ENCODE results near the gene PSPN.

The PSPN gene, protein sequence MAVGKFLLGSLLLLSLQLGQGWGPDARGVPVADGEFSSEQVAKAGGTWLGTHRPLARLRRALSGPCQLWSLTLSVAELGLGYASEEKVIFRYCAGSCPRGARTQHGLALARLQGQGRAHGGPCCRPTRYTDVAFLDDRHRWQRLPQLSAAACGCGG

DNA sequence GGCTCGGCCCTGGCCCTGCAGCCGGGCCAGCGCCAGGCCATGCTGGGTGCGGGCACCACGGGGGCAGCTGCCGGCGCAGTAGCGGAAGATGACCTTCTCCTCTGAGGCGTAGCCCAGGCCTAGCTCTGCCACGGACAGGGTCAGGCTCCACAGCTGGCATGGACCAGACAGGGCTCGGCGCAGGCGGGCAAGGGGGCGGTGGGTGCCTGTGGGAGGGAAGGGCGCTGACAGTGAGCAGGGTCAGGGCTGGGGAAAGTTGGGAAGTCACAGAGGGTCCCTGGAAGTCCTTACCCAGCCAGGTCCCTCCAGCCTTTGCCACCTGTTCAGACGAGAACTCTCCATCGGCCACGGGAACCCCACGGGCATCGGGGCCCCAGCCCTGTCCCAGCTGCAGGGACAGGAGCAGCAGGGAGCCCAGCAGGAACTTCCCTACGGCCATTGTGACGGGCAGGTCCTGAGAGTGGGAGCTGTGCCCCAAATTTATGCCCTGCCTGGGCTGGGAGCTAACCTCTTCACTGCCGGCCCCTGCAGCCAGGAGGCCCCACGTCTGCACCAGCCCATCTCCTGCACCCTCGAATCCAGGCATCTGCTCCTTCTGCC is at the start of gene PSPN:
Gene PSPN, minus strand, starts transcription at position 523 of the 600 bp plus-strand sequence. Its CDS starts 84 bp downstream, at position 439.
- H3K4me3 Mint-ChIP-seq = no peak within 1 kb of the TSS
- peaks cover 8% of the 10 kb centered on the region for H3K36me3 Mint-ChIP-seq (ENCODE audit: low read depth)
- no peak within 1 kb of the TSS for H3K27ac Mint-ChIP-seq
- no peak for DNase-seq
- H3K9me3 Mint-ChIP-seq = no peaks in the 10 kb centered on the region
- H3K27me3 Mint-ChIP-seq = no peaks in the 10 kb centered on the region
- no peak for ATAC-seq
- peaks cover 13% of the 10 kb centered on the region for H3K4me1 Mint-ChIP-seq

DNA sequence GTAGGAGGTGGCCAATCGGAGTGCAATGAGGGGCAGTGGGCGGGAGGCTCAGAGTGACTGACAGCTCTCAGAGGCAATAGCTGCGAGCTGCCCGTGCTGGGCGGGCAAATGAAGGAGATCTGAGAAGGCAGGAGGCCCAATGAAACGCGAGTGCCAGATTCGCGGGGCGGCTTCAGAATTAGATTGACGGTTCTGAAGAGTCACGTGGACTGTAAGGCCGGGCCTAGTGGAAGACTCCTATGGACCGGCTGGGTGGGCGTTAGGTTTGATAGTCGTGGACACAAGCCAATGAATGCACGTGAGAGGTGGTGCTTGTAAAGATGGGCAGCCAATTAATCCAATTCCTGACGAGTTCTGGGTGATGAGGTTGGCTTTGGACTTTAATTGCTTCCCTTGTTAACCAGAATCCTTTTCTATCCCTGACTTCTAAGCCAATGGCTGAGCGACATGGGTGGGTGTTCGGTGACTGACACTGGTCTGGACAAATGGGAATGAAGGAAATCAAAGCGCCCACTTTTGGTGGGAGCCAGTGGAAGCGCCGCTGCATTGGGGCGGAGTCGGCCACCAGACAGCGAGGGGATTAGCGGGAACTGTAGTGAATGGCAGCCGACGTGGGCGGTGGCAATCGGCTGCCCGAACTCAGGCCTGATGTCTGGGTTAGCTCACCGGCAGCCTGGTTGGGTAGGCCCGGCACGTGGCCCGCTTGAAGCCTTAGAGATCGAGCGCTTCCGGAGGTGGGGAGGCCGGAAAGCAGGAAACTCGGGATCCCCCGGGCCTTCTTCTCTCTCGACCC is 49.4 kb upstream of the PSPN start:
- peak overlapping the region; percentile 57 for H3K4me3 Mint-ChIP-seq
- no peaks in the 10 kb centered on the region for H3K27me3 Mint-ChIP-seq
- H3K9me3 Mint-ChIP-seq = no peaks in the 10 kb centered on the region
- peak; percentile 98 for DNase-seq
- H3K27ac Mint-ChIP-seq = peak overlapping the region; percentile 92
- ATAC-seq = peak; percentile 92
- H3K36me3 Mint-ChIP-seq (ENCODE audit: low read depth) = peaks cover 28% of the 10 kb centered on the region
- peaks cover 33% of the 10 kb centered on the region for H3K4me1 Mint-ChIP-seq

DNA sequence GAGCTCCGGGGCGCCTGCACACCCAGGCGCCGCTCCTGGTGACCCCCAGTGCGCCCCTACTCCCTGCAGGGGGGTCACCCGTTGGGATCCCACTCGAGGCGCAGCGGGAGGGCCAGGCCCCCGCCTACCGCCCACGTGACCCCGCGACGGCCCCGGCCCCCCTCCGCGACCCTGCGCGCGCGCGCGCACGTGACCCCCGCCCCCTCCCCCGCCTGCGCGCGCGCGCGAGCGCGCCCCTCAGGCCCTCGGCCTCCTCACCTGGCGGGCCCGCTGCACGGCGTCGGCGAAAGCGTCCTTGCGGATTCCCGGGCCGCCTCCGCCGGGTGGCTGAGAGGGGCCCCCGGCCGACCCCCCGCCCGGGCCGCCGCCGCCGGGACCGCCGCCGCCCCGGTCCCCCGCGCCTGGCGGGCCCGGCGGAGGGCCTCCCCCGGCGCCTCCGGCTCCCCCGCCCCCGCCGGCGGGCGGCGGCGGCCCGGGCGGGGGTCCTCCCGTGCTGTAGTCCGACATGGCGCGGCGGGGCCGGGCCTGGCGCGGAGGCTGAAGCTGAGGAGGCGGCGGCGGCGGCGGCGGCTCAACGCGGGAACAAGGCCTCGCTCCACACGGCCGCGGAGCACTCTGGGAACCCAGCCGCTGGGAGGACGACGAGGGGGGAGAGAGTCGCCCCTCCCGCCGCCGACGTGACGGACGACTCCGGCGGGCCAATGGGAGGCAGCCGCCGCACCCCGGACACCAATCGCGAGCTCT is 48.6 kb upstream of the PSPN start, which contains the start of gene KHSRP:
Gene KHSRP, minus strand, starts transcription at position 617 of the 744 bp plus-strand sequence. Its CDS starts 110 bp downstream, at position 507.
- H3K4me1 Mint-ChIP-seq = peaks cover 29% of the 10 kb centered on the region
- peak within 1 kb of the TSS; percentile 92 for H3K27ac Mint-ChIP-seq
- no peak for ATAC-seq
- peak within 1 kb of the TSS; percentile 93 for H3K4me3 Mint-ChIP-seq
- no peaks in the 10 kb centered on the region for H3K27me3 Mint-ChIP-seq
- peaks cover 33% of the 10 kb centered on the region for H3K36me3 Mint-ChIP-seq (ENCODE audit: low read depth)
- DNase-seq = peak; percentile 48
- H3K9me3 Mint-ChIP-seq = no peaks in the 10 kb centered on the region

DNA sequence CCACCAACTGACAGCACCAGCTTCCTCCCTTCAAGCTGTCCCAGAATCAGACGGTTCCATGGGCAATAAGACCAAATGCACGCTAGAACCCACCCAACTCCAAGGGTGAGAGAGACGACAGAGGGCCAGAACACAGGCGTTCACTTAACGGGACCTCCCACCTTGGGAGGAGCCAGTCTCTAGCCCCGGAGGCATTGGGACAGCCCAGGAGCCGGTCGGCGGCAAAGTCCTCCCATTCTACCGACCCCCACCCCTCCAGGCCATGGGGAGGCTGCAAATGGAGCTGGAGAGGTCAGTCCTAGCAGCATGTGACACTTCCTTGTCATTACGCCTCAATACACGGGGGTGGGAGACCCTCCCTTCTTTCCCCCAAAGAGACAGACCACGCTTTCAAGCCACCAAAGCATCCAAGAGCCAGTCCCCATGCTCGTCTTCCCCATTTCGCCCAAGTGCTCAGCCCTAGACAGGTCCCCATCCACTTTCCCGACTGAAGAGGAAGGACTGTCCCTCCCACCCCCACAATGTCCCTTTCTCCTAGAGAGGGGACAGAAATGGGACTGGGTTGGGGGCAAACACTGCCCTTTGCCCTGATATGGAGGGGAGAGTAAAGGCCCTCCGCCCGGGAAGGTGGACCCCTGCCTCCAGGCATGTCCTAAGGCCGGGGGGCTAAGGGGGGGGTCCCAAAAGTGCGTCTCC is 47.9 kb upstream of the PSPN start:
- H3K4me3 Mint-ChIP-seq = peak overlapping the region; percentile 93
- H3K9me3 Mint-ChIP-seq = no peaks in the 10 kb centered on the region
- peaks cover 29% of the 10 kb centered on the region for H3K4me1 Mint-ChIP-seq
- H3K36me3 Mint-ChIP-seq (ENCODE audit: low read depth) = peaks cover 39% of the 10 kb centered on the region
- H3K27ac Mint-ChIP-seq = peak overlapping the region; percentile 88
- H3K27me3 Mint-ChIP-seq = no peaks in the 10 kb centered on the region
- peak; percentile 53 for DNase-seq
- ATAC-seq = no peak

DNA sequence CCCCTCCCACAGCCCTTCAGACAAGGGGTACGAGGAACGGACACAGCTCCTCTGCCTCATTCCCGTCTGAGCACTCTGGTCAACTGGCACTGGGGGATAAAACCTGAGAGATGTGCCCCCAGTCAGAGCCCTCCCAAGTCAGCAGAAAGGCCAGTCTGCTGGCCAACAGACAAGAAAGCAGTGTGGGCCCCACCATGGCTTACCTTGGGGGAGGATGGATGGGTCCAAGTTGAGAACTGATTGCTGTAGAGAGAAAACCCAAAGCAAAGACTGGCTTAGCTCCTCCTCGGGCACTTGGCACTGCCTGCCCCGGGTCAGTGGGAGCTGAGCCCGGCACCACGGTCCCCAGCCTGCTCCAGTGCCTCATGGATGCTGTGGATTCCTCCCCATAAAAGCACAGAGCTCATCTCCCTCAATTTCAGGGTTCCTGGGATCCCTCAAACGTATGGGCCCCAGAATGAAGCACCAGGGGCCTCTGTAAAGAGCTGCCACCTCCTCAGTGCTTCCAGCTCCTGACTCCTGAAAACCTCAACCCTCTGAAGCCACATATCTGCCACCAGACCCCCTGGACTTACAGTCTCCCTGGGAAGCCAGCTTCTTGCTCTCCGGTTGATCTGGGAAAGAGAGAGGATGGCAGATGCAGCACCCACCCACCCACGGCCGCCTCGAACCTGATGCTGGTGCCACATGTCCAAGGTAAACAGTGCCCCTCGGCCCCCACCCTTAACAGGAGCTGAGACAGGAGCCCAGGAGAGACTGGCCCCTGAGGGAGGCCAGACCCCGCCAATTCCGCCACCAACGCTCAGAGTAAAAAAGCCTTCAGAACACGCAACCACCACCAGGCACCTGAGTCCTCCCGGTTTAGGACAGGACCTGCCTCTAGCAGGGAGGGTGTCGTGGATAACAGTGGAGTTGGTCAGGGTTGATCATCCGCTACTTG is 45.6 kb upstream of the PSPN start:
- H3K27me3 Mint-ChIP-seq = no peaks in the 10 kb centered on the region
- H3K27ac Mint-ChIP-seq = no peak overlapping the region
- DNase-seq (no peak), ATAC-seq (no peak)
- H3K4me1 Mint-ChIP-seq = peaks cover 29% of the 10 kb centered on the region
- no peaks in the 10 kb centered on the region for H3K9me3 Mint-ChIP-seq
- H3K4me3 Mint-ChIP-seq = no peak overlapping the region
- peaks cover 50% of the 10 kb centered on the region for H3K36me3 Mint-ChIP-seq (ENCODE audit: low read depth)

DNA sequence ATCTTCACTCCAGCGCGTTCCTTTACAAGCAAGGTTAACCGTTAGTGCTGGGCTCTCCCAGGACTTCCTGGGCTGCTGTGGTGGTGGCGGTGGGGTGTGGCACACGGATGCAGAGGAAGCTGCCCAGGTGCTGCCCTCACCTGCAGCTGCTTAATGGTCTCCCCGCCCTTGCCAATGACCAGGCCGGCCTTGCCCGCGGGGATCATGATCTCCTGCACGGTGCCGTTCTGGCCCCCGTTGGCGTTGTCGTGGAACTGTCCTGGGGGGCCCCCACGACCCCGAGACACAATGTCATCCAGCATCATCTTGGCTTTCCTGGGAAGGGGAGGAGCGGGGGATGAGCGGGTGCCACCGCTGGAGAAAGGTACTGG is 42.8 kb upstream of the PSPN start:
- Mint-ChIP-seq H3K4me1 (peaks cover 17% of the 10 kb centered on the region), H3K4me3 (no peak overlapping the region), H3K27me3 (no peaks in the 10 kb centered on the region), H3K9me3 (no peaks in the 10 kb centered on the region), H3K36me3 (ENCODE audit: low read depth) (peaks cover 58% of the 10 kb centered on the region), H3K27ac (no peak overlapping the region)
- DNase-seq = no peak
- no peak for ATAC-seq

DNA sequence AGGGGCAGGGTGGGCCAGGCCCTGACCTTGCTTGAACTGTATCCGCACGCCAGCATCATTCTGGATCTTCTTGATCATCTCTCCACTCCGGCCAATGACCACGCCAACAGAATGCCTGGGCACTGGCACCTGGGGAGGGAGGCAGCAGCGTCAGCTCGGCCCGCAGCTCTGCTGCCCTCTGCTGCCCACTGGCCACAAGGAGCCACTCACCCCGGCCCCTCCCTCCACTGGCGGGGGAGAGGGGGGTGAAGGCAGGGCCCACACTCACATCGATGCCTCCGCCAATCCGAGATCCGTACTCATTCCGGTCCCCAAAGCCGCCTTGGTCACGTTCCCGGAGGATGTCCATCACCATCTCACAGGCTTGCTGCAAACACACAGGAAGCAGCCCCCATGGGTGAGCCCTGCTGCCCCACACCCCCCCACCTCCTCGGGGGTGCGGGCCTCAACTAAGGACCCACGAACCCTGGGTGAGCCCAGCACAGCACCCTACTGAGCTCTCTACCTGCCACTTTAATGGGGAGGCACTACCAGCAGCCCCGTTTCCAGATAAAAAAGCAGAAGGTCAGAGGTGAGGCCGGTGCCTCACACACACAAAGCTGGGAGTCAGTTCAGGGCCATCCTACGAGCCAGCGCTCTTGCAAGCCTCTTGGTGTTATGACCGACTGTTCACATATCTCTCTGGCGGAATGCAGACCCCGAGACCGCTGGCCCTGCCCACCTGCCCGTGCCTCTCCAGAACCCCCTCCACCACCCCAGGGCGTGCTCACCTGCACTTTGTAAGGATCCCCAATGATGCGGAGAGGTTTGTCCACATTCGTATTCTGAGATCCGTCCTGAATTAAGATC is 42.2 kb upstream of the PSPN start:
- Mint-ChIP-seq H3K36me3 (ENCODE audit: low read depth) (peaks cover 54% of the 10 kb centered on the region), H3K27ac (no peak overlapping the region), H3K9me3 (no peaks in the 10 kb centered on the region), H3K27me3 (no peaks in the 10 kb centered on the region), H3K4me3 (no peak overlapping the region), H3K4me1 (peaks cover 11% of the 10 kb centered on the region)
- DNase-seq = no peak
- ATAC-seq = no peak

DNA sequence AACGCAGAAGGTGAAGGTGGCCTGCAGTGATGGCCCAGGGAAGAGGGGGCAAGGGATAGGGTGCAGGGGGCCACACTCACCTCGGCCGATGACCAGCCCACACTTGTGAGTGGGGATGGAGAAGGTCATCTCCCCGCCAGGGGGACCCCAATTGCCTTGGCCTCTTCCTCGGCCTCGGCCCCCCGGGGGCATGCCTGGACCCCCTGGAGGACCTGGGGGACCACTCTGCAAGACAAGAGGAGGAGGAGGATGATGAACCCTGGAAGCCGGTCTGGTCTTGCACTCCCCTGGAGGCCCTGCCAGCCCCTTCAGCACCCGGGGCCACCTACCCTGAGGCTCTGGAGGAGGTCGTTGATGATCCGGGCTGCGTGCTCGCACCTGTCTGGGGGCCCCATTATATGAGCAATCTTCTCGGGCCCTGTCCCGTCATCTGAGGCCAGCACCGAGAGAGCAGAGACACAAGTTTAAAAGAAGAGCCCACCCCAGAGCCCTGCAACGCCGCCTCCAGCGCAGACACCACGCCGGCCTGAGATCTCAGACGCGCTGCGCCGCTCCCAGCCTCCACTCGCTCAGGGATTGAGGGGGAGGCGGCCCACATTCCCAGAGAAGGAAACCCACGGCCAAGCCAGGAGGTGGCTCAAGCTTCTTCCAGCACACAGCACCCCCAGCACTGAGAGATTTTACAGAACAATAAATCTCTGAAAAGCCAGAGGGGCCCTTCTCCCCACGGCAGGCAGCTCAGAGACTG is 41.1 kb upstream of the PSPN start:
- no peak overlapping the region for H3K4me3 Mint-ChIP-seq
- no peaks in the 10 kb centered on the region for H3K9me3 Mint-ChIP-seq
- DNase-seq (no peak), ATAC-seq (no peak)
- H3K36me3 Mint-ChIP-seq (ENCODE audit: low read depth) = peaks cover 45% of the 10 kb centered on the region
- H3K27me3 Mint-ChIP-seq = no peaks in the 10 kb centered on the region
- H3K4me1 Mint-ChIP-seq = peaks cover under 1% of the 10 kb centered on the region
- H3K27ac Mint-ChIP-seq = no peak overlapping the region

DNA sequence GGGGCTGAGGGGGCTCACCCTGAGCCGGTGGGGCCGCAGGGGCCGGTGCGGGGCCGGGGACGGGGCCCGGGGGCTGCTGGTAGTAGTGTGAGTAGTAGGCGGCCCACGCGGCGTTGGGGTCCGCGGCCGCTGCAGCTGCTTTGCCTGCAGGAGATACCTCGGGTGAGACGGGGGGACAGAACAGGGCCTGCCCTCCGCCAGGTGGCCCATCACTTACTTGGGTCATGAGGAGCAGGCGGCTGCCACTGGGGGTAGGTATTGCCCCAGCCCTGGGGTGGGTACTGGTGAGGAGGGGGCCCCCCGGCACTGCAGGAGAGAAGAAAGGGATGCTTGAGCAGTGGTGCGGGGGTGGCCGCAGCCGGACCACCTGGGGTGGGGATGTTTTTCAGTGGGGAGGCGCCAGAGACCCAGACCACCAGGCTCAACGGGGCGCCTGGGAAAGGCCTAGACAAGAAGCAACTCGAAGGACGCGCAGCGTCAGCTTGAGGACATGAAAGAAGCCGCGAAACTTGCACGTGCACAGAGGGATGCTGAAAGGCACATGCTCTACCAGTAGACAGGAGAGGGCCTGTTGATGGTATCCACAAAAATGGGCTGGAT is 40.0 kb upstream of the PSPN start:
- DNase-seq (no peak), ATAC-seq (no peak)
- Mint-ChIP-seq H3K27me3 (no peaks in the 10 kb centered on the region), H3K36me3 (ENCODE audit: low read depth) (peaks cover 38% of the 10 kb centered on the region), H3K27ac (no peak overlapping the region), H3K4me3 (no peak overlapping the region), H3K9me3 (no peaks in the 10 kb centered on the region), H3K4me1 (no peaks in the 10 kb centered on the region)

DNA sequence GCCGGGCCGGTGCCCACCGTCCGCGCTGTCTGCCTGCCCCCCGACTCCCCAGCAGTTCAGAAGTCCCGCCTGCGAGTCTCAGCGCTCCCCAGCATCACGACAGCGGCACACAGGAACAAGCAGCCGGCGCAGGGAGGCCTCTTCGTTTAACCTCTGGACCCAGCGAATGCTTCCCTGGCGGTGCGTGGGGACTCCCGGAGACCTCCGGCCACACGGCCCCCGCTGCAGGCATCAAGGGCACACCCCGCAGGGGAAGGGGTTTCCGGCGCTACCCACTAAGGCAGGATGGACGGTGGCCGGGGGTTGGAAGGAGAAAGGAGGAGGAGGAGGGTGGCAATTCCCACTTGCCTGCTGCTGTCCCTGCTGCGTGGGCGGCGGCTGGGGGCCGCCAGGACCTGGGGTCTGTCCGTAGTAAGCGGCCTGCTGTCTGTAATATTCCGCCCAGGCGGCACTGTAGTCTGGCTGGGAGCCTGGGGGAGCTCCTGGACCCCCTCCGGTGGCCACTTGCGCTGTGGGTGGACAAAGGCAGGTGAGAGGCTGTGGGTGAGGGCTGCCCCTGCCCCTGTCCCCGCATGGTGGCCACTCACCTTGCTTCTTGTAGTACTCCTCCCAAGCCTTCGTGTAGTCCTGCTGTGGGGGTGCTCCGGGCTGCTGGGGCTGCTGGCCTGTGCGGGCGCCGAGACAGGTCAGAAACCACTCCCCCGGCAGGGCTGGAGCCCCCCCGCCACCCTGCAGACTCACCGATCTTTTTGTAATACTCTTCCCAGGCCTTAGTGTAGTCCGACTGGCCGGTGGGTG is 39.3 kb upstream of the PSPN start:
- H3K36me3 Mint-ChIP-seq (ENCODE audit: low read depth) = peaks cover 31% of the 10 kb centered on the region
- no peak overlapping the region for H3K4me3 Mint-ChIP-seq
- ATAC-seq (no peak), DNase-seq (no peak)
- no peaks in the 10 kb centered on the region for H3K27me3 Mint-ChIP-seq
- no peaks in the 10 kb centered on the region for H3K9me3 Mint-ChIP-seq
- H3K27ac Mint-ChIP-seq = no peak overlapping the region
- H3K4me1 Mint-ChIP-seq = no peaks in the 10 kb centered on the region
